Hepatocyte (in vitro differentiated cells): Measurements from ENCODE around the gene ABI3BP. TPM values are rescaled to one million over a fixed set of nuclear protein-coding genes. Genes with fewer than 3 reads are reported as not detected.

Experiments
- DNase-seq: peaks from one replicate; pipeline ENCODE4 v3.0.0-alpha.2; 2016; ENCODE audit warnings: low spot score
- H2AFZ ChIP-seq: fragments of 200-600 bp; sonication (generic); 2 replicates; pipeline ENCODE4 v1.6.0; 2016; ENCODE audit warnings: antibody characterized with exemption, mild to moderate bottlenecking
- H3K27ac ChIP-seq: fragments of 200-600 bp; sonication (generic); 2 replicates; pipeline ENCODE4 v1.5.1; 2016; ENCODE audit warnings: mild to moderate bottlenecking
- H3K27me3 ChIP-seq: fragments of 200-600 bp; sonication (generic); 2 replicates; pipeline ENCODE4 v1.6.1; 2016
- H3K36me3 ChIP-seq: fragments of 200-600 bp; sonication (generic); replicated peaks from 2 replicates; pipeline ENCODE4 v1.5.1; 2016; ENCODE audit warnings: low read depth; ENCODE audit not compliant: insufficient read depth
- H3K4me1 ChIP-seq: fragments of 200-600 bp; sonication (generic); 2 replicates; pipeline ENCODE4 v1.5.1; 2016; ENCODE audit warnings: mild to moderate bottlenecking, moderate library complexity; ENCODE audit not compliant: insufficient read depth
- H3K4me2 ChIP-seq: fragments of 200-600 bp; sonication (generic); 2 replicates; pipeline ENCODE4 v1.6.0; 2016
- H3K4me3 ChIP-seq: fragments of 200-600 bp; sonication (generic); 2 replicates; pipeline ENCODE4 v1.5.1; 2016; ENCODE audit warnings: mild to moderate bottlenecking
- H3K79me2 ChIP-seq: fragments of 200-600 bp; sonication (generic); 2 replicates; pipeline ENCODE4 v1.6.0; 2017; ENCODE audit warnings: mild to moderate bottlenecking
- H3K9me2 ChIP-seq: fragments of 200-600 bp; sonication (generic); replicated peaks from 2 replicates; pipeline ENCODE4 v1.6.0; 2017; ENCODE audit warnings: mild to moderate bottlenecking; ENCODE audit not compliant: insufficient read depth
- H3K9me3 ChIP-seq: fragments of 200-600 bp; sonication (generic); 2 replicates; pipeline ENCODE4 v1.5.1; 2016; ENCODE audit warnings: low read depth, mild to moderate bottlenecking
- H4K20me1 ChIP-seq: fragments of 200-600 bp; sonication (generic); 2 replicates; pipeline ENCODE4 v1.6.0; 2016; ENCODE audit warnings: mild to moderate bottlenecking; ENCODE audit not compliant: insufficient read depth, poor library complexity, severe bottlenecking
- EZH2 ChIP-seq: fragments of 200-600 bp; sonication (generic); IDR thresholded peaks from 2 replicates; pipeline ENCODE4 v1.6.1; 2016; ENCODE audit warnings: antibody characterized with exemption, mild to moderate bottlenecking, borderline replicate concordance
- EZH2phosphoT487 ChIP-seq: fragments of 200-600 bp; sonication (generic); IDR thresholded peaks from one replicate; pipeline ENCODE4 v1.6.1; 2018; ENCODE audit warnings: antibody characterized with exemption, mild to moderate bottlenecking, low read depth, moderate library complexity; ENCODE audit not compliant: unreplicated experiment, severe bottlenecking
- WGBS: methylation state at CpG from one replicate; pipeline ENCODE4 v1.1.6; 2016; ENCODE audit warnings: low lambda C conversion rate; ENCODE audit errors: missing lambda C conversion rate; 5-methylcytosine and 5-hydroxymethylcytosine counted together
- polyA plus RNA-seq: library from polyadenylated mRNA; unstranded; fragments of >200 nt; fragmentation: Nextera tagmentation; extraction: Ambion mirVana; gene quantifications from 2 replicates; pipeline ENCODE4 v1.2.1, GENCODE V29; 2016
- total RNA-seq: library from RNA; depleted of rRNA; stranded (reverse); fragments of >200 nt; gene quantifications from 2 replicates; pipeline ENCODE4 v1.2.3, GENCODE V29; 2014
- TF ChIP-seq, protein P1 (sequence below): fragments of 200-600 bp; sonication (generic); IDR thresholded peaks from 2 replicates; pipeline ENCODE4 v1.5.1; 2016; ENCODE audit warnings: antibody characterized with exemption, mild to moderate bottlenecking; ENCODE audit not compliant: poor library complexity

Gene ABI3BP
- total and polyA plus RNA-seq, 2 experiments from 2014 or later = 10.4 to 18.6 TPM

- Histone ChIP-seq H4K20me1 (no peaks in the 10 kb centered on the region), H3K4me1 (no peaks in the 10 kb centered on the region), H3K27ac (no peak overlapping the region), H3K4me2 (no peak overlapping the region), H3K79me2 (no peaks in the 10 kb centered on the region), H3K27me3 (no peaks in the 10 kb centered on the region), H3K9me2 (no peaks in the 10 kb centered on the region), H3K36me3 (no peaks in the 10 kb centered on the region), H3K9me3 (no peaks in the 10 kb centered on the region), H2AFZ (no peak overlapping the region), H3K4me3 (no peak overlapping the region)
- peak; percentile 6 for DNase-seq
- TF ChIP-seq EZH2 (no peak), EZH2phosphoT487 (no peak)
- TF ChIP-seq, protein P1, sequence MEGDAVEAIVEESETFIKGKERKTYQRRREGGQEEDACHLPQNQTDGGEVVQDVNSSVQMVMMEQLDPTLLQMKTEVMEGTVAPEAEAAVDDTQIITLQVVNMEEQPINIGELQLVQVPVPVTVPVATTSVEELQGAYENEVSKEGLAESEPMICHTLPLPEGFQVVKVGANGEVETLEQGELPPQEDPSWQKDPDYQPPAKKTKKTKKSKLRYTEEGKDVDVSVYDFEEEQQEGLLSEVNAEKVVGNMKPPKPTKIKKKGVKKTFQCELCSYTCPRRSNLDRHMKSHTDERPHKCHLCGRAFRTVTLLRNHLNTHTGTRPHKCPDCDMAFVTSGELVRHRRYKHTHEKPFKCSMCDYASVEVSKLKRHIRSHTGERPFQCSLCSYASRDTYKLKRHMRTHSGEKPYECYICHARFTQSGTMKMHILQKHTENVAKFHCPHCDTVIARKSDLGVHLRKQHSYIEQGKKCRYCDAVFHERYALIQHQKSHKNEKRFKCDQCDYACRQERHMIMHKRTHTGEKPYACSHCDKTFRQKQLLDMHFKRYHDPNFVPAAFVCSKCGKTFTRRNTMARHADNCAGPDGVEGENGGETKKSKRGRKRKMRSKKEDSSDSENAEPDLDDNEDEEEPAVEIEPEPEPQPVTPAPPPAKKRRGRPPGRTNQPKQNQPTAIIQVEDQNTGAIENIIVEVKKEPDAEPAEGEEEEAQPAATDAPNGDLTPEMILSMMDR = no peak
Observed at GRCh38 chr3:100777271-100777670, 215.9 kb downstream of the ABI3BP start.

DNA sequence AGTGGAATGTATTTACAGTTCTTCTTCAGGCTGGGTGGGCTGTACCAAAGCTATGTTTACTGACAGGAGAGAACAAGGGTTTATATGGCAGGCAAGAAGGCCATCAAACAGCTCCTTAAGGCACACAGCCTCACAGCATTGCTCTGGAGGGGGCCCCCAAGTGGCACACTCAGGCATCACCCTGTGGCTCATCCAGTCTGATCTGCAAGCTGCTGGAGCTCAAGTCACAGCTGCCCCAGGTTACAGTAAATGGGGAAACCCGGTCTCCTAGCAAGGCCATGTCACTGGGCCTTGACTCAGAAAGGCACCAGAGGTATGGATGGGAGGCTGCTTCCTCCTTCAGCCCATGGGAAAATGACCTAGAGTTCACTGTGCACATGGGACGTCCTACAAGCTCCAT is 216.5 kb downstream of the ABI3BP start:
- Histone ChIP-seq H3K9me3 (no peaks in the 10 kb centered on the region), H2AFZ (no peak overlapping the region), H3K4me3 (no peak overlapping the region), H3K79me2 (no peaks in the 10 kb centered on the region), H3K4me2 (no peak overlapping the region), H3K36me3 (no peaks in the 10 kb centered on the region), H4K20me1 (no peaks in the 10 kb centered on the region), H3K9me2 (no peaks in the 10 kb centered on the region), H3K27ac (no peak overlapping the region), H3K4me1 (no peaks in the 10 kb centered on the region), H3K27me3 (no peaks in the 10 kb centered on the region)
- no peak for DNase-seq
- TF ChIP-seq, protein P1 = no peak
- no peak for TF ChIP-seq EZH2
- TF ChIP-seq EZH2phosphoT487 = no peak
- 98% methylated on average over 2 of the region's 2 CpGs for WGBS

- no peak overlapping the region for H3K27ac ChIP-seq
- no peaks in the 10 kb centered on the region for H3K9me3 ChIP-seq
- no peaks in the 10 kb centered on the region for H3K27me3 ChIP-seq
- H3K36me3 ChIP-seq = no peaks in the 10 kb centered on the region
- no peaks in the 10 kb centered on the region for H3K4me1 ChIP-seq
- no peak for DNase-seq
- TF ChIP-seq, protein P1 = no peak
- no peak for TF ChIP-seq EZH2phosphoT487
- TF ChIP-seq EZH2 = no peak
- no peaks in the 10 kb centered on the region for H3K9me2 ChIP-seq
- no peak overlapping the region for H2AFZ ChIP-seq
- no peaks in the 10 kb centered on the region for H3K79me2 ChIP-seq
- 93% methylated on average over 2 of the region's 2 CpGs for WGBS
- no peaks in the 10 kb centered on the region for H4K20me1 ChIP-seq
- no peak overlapping the region for H3K4me3 ChIP-seq
- H3K4me2 ChIP-seq = no peak overlapping the region
Observed at GRCh38 chr3:100776097-100776729, 217.0 kb downstream of the ABI3BP start.

GRCh38 chr3:100775669-100776068 is 217.6 kb downstream of the ABI3BP start:
- H4K20me1 ChIP-seq = no peaks in the 10 kb centered on the region
- H3K27me3 ChIP-seq = no peaks in the 10 kb centered on the region
- no peak overlapping the region for H3K4me2 ChIP-seq
- DNase-seq = no peak
- no peaks in the 10 kb centered on the region for H3K79me2 ChIP-seq
- no peaks in the 10 kb centered on the region for H3K9me2 ChIP-seq
- H3K4me3 ChIP-seq = no peak overlapping the region
- H3K9me3 ChIP-seq = no peaks in the 10 kb centered on the region
- H3K27ac ChIP-seq = no peak overlapping the region
- TF ChIP-seq, protein P1 = no peak
- TF ChIP-seq EZH2phosphoT487 (no peak), EZH2 (no peak)
- no peaks in the 10 kb centered on the region for H3K4me1 ChIP-seq
- no peak overlapping the region for H2AFZ ChIP-seq
- H3K36me3 ChIP-seq = no peaks in the 10 kb centered on the region
